Glutamatergic neuron (in vitro differentiated cells): Measurements from ENCODE around the gene DCLK1. TPM values are rescaled to one million over a fixed set of nuclear protein-coding genes. Genes with fewer than 3 reads are reported as not detected.
"Not testable (repeated sequence)": the region's sequence is repeated elsewhere in the genome, so short reads cannot be mapped to it uniquely, and the experiment has no call there.

Experiments
- DNase-seq: peaks from one replicate; pipeline ENCODE4 v3.0.0; 2022
- H3K27ac Mint-ChIP-seq: one replicate; pipeline ENCODE4 v1.8.0; 2020; ENCODE audit warnings: mild to moderate bottlenecking, mixed read lengths, inconsistent platforms; ENCODE audit not compliant: unreplicated experiment
- H3K27me3 Mint-ChIP-seq: one replicate; pipeline ENCODE4 v1.8.0; 2020; ENCODE audit warnings: mild to moderate bottlenecking, moderate library complexity, mixed read lengths, inconsistent platforms; ENCODE audit not compliant: unreplicated experiment
- H3K36me3 Mint-ChIP-seq: one replicate; pipeline ENCODE4 v1.8.0; 2020; ENCODE audit warnings: mild to moderate bottlenecking, mixed read lengths, inconsistent platforms; ENCODE audit not compliant: unreplicated experiment
- H3K4me1 Mint-ChIP-seq: one replicate; pipeline ENCODE4 v1.8.0; 2020; ENCODE audit warnings: mild to moderate bottlenecking, low read depth, mixed read lengths, inconsistent platforms; ENCODE audit not compliant: unreplicated experiment
- H3K4me3 Mint-ChIP-seq: one replicate; pipeline ENCODE4 v1.8.0; 2020; ENCODE audit warnings: mild to moderate bottlenecking, mixed read lengths, inconsistent platforms; ENCODE audit not compliant: unreplicated experiment
- H3K9me3 Mint-ChIP-seq: one replicate; pipeline ENCODE4 v1.8.0; 2020; ENCODE audit warnings: mild to moderate bottlenecking, moderate library complexity, mixed read lengths, inconsistent platforms; ENCODE audit not compliant: unreplicated experiment
- total RNA-seq: library from RNA; stranded (reverse); fragmentation: NEBNext Ultra II Directional; extraction: Animal tissue kit (Norgen Biotek cat#: 25700); gene quantifications from one replicate; pipeline ENCODE4 v1.2.1, GENCODE V29; 2021; ENCODE audit not compliant: unreplicated experiment
- TF ChIP-seq, protein P1 (sequence below): fragments of 200-600 bp; sonication (generic); IDR thresholded peaks from one replicate; pipeline ENCODE4 v1.5.0; 2021; ENCODE audit not compliant: partially characterized antibody, unreplicated experiment

DCLK1 gene
- total RNA-seq, 1 donor from 2014 or later, result 63.9 TPM

DNA sequence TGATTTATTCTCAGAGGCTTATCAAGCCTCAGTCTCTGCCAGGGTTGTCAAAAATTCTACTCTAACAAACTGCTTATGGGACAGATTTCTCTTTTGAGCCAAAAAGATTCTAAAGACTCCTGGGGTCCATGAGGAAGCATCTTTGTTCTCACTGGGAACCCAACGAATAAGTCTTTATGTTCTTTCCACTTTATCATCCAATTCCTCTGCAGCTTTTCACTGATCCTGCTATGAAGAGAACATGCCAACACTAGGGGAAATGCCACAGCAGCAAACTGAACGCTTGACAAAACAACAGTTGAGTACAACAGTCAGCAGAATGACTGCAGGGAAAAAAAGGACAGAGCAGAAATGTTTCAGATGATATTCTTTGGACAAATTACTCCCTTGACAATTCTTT is 22.2 kb downstream of the DCLK1 start:
- Mint-ChIP-seq H3K27ac (no peak overlapping the region), H3K4me1 (peaks cover 4% of the 10 kb centered on the region), H3K36me3 (peaks cover 15% of the 10 kb centered on the region), H3K27me3 (no peaks in the 10 kb centered on the region), H3K9me3 (peaks cover 2% of the 10 kb centered on the region), H3K4me3 (no peak overlapping the region)
- no peak for DNase-seq
- TF ChIP-seq, protein P1, sequence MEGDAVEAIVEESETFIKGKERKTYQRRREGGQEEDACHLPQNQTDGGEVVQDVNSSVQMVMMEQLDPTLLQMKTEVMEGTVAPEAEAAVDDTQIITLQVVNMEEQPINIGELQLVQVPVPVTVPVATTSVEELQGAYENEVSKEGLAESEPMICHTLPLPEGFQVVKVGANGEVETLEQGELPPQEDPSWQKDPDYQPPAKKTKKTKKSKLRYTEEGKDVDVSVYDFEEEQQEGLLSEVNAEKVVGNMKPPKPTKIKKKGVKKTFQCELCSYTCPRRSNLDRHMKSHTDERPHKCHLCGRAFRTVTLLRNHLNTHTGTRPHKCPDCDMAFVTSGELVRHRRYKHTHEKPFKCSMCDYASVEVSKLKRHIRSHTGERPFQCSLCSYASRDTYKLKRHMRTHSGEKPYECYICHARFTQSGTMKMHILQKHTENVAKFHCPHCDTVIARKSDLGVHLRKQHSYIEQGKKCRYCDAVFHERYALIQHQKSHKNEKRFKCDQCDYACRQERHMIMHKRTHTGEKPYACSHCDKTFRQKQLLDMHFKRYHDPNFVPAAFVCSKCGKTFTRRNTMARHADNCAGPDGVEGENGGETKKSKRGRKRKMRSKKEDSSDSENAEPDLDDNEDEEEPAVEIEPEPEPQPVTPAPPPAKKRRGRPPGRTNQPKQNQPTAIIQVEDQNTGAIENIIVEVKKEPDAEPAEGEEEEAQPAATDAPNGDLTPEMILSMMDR, result no peak

DNA sequence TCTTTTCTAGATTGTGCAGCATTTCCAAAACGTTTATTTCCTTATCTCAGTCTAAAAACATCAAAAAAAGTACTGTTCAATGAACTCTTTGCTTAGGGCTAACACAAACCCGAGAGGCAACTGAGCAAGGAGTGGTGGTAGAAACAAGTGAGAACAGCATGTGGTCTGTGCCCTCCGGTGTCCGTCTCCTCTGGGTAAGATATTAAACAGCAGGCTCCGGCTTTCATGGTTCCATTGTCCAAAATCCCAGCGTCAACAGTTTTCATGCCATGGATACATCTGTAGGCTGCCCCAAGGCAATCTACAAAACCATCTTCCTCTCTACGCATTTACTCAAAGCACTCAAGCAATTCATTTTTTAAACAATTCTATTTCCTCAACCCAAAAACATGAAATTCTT is 22.8 kb downstream of the DCLK1 start:
- Mint-ChIP-seq H3K9me3 (peaks cover 2% of the 10 kb centered on the region), H3K4me1 (peaks cover 4% of the 10 kb centered on the region), H3K27ac (no peak overlapping the region), H3K27me3 (no peaks in the 10 kb centered on the region), H3K36me3 (peaks cover 15% of the 10 kb centered on the region), H3K4me3 (no peak overlapping the region)
- no peak for DNase-seq
- TF ChIP-seq, protein P1, result no peak

DNA sequence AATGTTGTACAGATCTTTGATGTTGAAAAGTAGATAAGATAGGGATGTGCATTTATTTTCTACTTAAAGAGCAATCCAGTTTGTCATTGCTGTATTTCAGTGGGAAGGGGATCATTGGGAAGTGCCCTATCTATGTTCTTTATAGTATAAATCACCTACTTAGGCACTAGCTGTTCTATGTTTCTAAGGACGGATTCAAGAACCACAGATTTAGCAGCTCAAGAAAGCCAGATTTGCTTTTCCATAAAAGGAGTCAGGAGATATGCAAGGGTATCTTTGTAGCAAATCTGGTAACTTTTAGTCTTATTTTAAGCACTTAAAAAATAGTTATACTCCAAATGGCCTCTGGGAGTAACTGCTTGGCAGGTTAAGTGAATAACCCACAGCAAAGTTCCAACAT is 23.7 kb downstream of the DCLK1 start:
- Mint-ChIP-seq H3K27ac (no peak overlapping the region), H3K9me3 (peaks cover 2% of the 10 kb centered on the region), H3K36me3 (peaks cover 19% of the 10 kb centered on the region), H3K27me3 (no peaks in the 10 kb centered on the region), H3K4me1 (peaks cover 4% of the 10 kb centered on the region), H3K4me3 (no peak overlapping the region)
- TF ChIP-seq, protein P1, result no peak
- no peak for DNase-seq

DNA sequence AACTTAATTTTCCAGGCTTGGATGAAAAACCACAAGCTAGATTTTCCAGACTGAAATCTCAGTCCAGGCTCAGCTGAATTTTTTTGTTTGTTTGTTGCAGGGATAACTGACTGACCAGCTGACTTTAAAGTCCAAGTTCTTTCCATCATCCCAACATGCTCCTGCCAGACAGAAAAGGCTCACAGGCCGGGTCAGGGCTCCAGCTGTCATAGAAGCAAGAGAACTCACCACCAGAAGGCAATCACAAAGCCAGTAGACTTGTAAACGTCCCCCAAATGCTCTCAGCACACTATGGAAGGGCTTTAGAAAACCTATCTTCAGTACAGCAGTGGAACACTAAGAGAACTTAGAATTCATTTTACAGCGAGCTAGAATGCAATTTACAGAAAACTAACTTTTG is 25.5 kb downstream of the DCLK1 start:
- DNase-seq, result peak; percentile 19
- no peak overlapping the region for H3K4me3 Mint-ChIP-seq
- no peaks in the 10 kb centered on the region for H3K9me3 Mint-ChIP-seq
- H3K27ac Mint-ChIP-seq, result no peak overlapping the region
- no peaks in the 10 kb centered on the region for H3K27me3 Mint-ChIP-seq
- peaks cover 4% of the 10 kb centered on the region for H3K4me1 Mint-ChIP-seq
- TF ChIP-seq, protein P1, result no peak
- H3K36me3 Mint-ChIP-seq, result peaks cover 16% of the 10 kb centered on the region

DNA sequence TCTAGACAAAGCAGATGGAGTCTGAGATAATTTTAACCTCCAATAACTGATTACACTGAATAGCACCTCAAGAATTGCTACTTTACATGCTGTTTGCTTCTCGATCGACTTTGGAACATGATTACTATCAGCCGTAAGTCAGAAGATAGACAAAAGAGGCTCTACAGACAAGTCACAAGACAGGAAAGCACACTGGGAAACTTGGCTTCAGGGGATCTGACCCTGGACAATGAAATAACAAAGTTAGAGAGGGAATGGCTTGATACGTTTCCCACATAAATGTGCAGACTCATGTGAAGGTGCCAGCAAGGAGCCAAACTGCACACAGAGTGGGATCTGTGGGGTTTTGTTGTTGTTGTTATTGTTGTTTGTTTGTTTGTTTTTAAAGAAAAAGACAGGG is 28.5 kb downstream of the DCLK1 start:
- DNase-seq, result no peak
- H3K4me3 Mint-ChIP-seq, result no peak overlapping the region
- peaks cover 4% of the 10 kb centered on the region for H3K36me3 Mint-ChIP-seq
- peaks cover 4% of the 10 kb centered on the region for H3K4me1 Mint-ChIP-seq
- no peaks in the 10 kb centered on the region for H3K27me3 Mint-ChIP-seq
- TF ChIP-seq, protein P1, result no peak
- no peaks in the 10 kb centered on the region for H3K9me3 Mint-ChIP-seq
- no peak overlapping the region for H3K27ac Mint-ChIP-seq

DNA sequence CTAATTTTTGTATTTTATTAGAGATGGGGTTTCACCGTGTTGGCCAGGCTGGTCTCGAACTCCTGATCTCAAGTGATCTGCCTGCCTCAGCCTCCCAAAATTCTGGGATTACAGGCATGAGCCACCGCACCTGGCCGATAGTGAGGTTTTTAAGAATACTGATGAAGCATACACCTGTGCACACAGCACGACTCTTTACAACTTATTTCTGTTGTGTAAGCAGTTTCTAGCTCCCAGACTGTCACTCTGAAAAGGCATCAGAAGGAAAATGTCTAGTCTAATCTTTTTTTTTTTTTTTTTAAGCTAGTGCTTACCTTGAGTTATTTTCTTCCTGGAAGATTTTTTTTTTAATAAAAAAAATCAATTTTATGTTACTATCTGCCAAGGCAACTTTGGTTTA is 29.3 kb downstream of the DCLK1 start:
- H3K27me3 Mint-ChIP-seq, H3K36me3 Mint-ChIP-seq, H3K27ac Mint-ChIP-seq, H3K4me3 Mint-ChIP-seq, H3K9me3 Mint-ChIP-seq, H3K4me1 Mint-ChIP-seq, DNase-seq: not testable (repeated sequence)
